GM21576 (cell line): ENCODE results near the gene RAET1G.
A peak's percentile ranks its signal among the peaks of the same experiment; 100 is the strongest.
"Not testable (repeated sequence)": the region's sequence is repeated elsewhere in the genome, so short reads cannot be mapped to it uniquely, and the experiment has no call there.

Source experiments
- ATAC-seq: cut with Tn5 transposase; IDR thresholded peaks from one replicate; pipeline ENCODE4 v1.9.1; 2021; ENCODE audit warnings: mild to moderate bottlenecking, moderate library complexity; ENCODE audit not compliant: unreplicated experiment

Gene RAET1G

DNA sequence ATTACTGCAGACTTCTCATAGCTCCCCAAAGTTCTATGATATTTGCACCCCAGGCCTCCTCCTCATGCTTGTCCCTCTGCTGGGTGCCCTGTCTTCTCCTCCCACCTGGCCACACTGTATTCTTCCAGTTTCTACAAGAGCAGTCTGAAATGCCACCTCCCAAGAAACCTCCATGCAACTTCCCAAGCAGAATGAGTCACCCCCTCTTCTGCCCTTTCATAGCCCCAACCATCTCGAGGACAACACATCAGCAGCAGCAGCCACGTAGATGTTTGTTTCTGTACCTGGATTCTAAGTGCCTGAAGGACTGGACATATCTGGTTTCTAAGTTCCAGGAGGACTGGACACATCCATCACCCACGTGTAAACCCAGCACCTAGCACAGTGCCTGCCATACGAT is 12.3 kb upstream of the RAET1G start:
- ATAC-seq, result no peak

DNA sequence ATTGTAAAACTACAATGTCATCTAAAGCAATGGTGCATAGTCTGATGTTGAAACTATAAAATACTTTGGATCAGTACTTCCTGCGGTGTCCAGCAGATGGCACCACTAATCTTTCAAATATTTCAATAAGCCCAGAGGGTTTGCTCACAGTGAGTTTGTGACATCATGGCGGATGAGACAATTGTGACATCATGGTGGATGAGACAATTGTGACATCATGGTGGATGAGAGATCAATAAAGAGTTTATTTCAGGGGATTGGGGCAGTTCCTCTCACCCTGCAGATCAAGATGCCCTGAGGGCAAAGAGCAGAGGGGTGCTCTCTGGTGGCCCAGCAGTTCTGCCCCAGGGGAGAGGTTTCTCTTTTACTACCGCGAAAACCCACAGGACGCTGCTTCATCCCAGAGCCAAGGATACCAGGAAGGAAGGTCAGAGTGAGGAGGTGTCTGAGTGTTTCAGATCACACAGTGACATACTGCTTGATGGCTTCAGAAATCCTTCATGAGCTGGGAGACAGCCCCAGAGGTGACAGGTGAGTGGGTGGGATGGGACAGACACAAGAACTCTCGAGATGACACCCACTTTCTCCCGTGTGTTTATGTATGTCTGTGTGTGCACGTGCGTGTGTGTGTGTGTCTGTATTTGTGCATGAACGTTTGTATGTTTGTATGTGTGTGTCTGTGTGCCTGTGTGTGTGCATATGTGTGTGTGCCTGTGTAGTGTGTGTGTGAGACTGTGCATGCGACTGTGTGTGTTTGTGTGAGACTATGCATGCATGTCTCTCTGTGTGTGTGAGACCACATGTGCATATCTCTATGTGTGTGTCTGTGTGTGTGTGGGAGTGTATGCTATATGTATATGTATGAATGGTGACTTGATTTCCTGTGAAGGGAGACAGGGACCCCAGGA is 11.6 kb upstream of the RAET1G start:
- no peak for ATAC-seq

DNA sequence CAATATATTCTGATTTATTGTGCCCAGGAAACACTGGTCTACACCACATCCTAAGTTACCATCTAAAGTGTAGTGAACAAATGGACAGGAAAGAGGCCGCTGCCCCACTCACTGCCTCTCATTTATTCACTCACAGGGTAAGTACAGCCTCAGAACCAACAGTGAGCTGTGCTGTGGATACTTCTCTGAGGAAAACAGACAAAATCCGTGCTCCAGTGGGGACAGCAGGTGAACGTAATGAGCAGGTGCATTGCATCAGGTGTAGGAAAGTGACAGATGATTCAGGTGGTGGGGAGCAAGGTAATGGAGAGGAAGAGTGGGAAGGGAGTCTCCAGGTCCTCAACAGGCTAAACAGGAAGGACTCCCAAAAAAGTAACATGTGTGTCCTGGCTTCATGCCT is 10.5 kb upstream of the RAET1G start:
- no peak for ATAC-seq

DNA sequence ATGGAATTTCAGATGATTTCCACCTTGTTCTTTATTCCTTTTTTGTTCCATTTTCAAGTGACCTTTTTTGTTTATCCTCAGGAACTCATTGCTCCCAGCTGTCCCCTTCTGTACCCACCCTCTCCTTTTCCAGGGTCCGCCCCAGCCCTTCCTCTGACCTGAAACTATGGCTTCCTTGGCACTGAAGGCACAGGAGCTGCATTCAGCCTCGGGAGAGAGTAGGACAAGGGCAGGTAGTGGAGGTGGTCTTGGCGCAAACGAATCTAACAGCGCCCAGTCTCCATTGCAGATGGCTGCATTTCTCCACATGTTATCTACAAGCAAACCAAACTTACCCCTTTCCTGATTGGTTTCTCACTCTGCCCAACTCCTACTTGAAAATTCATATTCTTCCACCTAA is 10.1 kb upstream of the RAET1G start:
- no peak for ATAC-seq

DNA sequence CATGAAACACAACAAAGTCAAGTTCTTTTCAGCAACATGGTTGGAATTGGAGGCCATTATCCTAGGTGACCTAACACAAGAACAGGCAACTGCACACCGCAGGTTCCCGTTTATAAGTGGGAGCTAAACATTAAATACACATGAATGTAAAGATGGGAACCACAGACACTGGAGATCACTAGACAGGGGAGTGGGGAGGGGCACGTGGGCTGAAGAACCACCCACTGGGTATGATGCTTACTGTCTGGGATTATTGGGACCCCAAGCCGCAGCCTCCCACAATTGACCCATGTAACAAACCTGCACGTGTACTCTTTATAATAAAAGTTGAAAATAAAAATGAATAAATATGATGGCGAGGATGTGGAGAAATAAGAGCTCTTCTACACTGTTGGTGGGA is 8.6 kb upstream of the RAET1G start:
- no peak for ATAC-seq

DNA sequence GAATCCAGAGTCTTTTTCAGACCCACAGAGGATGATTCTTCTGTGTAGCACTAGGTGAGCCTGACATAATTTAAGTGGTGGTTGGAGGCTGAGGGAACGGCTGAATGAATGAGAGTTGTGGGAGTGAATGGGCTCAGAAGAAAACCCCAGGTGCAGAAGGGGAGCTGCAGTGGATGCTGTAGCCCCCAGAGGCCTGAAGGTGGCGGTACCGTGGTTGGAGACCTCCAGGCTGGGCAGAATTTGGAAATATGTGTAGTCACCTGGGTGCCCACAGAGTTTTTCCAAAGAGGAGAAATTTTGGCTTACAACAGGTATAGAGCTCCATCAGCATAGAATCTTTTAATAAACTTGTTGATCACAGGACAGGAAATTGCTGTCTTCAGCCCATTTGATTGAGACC is 6.5 kb upstream of the RAET1G start:
- no peak for ATAC-seq

DNA sequence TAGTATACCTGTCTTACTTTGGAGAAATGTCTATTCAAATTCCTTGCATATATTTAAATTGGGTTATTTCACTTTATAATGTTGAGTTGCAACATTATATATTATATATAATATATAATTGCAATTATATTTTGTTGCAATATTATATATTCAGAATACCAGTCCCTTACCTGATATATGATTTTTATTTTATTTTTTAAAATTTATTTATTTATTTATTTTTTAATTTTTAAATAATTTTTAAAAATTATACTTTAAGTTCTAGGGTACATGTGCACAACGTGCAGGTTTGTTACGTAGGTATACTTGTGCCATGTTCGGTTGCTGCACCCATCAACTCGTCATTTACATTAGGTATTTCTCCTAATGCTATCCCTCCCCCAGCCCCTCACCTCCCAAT is 4.1 kb upstream of the RAET1G start:
- not testable (repeated sequence) for ATAC-seq

DNA sequence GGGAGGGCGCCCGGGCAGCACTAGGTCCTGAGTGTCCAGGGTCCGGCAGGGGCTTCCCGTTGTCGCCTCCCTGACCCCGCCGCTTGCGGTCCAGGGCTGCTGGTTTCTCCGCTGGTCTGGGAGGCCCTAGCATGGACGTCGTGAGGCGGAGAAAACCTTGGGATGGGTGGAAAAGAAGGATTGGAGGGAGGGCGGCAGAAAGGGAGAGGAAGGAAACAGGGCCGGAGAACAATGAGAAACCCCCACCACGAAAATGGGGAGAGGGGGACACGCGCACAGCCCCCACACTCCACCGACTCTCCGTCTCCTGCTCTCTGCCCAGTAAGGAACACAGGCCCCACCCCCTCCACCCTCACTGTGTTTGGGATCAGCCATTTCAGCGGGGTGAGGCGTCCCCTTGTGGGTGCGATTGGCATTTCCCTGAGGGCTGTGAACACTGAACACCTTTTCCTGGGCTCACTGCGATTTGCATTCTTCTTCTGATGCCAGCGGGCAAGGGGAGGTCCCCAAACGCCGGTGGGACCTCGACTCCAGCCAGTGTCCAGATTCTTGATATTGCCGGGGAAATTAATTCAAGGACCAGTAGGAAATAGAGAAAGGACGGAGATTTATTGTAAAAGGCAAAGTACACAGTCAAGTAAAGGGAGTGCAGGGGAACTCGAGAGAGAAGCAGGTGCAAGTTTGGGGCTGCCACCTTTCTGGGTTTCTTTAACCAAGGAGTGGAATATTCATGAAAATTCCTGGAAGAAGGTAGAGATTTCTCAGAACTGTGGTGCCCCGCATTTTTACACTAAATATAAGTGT is 3.3 kb upstream of the RAET1G start:
- ATAC-seq, result peak; percentile 62

DNA sequence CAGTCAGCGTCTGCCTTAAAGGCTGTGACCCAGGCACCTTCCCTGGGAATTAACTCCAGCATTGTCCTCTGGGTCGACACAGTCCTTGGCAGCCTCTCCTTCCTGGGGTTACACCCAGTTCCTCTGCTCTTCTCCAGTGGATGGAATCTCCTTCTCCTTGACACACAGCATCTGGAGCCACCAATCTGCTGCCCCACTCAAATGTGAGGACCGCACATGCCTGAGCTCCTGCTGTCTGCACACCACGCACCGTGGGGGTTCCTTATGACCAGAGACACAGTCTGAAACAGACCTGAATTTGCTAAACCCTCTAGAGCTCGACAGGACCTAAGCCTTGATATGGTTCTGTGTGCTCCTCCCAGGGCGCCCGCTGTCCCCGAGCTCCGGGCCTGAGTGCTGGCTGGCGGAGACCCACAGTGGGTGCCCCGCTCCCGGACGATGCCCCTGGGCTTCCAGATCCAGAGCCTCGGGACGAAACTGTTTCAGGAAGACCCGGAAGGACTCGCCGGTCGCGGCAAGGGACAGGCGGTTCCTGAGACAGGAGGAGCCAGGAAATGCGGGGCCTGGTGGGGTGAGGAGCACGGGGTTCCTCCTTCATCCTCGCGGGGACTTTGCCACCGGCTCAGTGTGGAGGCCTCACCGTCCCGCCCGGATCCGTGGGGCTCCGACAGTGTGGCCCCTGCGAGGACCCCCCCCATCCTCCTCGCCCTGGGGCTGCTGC is 2.5 kb upstream of the RAET1G start:
- ATAC-seq, result no peak

DNA sequence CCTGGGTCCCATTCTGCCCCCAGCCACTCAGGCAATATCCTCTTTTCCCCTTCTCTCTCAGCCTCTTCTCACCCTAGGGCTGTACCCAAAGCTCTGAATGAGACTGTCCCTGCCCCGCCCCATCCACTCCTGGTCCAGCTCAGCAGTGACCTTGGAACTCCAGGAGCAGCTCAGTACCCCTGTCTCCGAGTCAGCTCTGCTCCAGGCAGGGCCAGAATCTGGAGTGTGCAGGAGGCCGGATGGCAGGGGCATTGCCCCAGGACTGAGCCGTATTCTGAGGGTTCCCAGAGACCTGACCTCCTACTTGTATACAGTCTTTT is 2.0 kb upstream of the RAET1G start:
- no peak for ATAC-seq

DNA sequence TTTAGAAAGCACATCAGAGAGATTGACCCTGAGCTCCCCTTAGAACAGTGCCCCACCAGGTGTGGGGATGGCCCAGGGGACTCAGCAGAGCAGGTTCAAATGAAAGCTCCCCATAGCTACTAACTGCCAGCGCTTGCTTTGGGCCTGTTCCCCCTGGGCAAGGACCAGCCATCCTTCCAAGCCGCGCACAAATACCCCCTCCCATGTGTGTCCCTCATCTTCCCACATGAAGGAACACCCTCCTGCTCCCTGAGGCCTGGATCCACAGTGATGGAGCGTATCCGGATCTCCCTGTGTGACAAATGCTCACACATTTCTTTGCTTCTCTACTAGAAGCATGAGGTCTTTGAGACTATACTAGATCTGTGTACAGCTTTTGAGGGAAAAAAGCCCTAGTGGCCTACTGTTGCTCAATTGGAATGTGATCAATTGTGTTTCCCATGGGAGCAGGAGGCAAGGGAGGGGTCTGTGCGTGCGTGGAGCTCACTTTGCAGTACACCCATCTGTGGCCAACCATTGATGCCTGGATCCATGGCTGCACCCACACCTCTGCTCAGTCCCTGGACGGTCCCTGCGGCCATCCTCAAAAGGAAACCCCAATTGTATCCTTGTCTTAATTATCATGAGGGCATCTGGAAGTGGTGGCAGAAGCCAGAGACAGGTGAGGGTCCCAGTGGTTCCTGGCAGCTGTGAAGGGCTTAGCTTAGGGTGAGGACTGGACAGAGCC is 1.4 kb upstream of the RAET1G start:
- no peak for ATAC-seq

DNA sequence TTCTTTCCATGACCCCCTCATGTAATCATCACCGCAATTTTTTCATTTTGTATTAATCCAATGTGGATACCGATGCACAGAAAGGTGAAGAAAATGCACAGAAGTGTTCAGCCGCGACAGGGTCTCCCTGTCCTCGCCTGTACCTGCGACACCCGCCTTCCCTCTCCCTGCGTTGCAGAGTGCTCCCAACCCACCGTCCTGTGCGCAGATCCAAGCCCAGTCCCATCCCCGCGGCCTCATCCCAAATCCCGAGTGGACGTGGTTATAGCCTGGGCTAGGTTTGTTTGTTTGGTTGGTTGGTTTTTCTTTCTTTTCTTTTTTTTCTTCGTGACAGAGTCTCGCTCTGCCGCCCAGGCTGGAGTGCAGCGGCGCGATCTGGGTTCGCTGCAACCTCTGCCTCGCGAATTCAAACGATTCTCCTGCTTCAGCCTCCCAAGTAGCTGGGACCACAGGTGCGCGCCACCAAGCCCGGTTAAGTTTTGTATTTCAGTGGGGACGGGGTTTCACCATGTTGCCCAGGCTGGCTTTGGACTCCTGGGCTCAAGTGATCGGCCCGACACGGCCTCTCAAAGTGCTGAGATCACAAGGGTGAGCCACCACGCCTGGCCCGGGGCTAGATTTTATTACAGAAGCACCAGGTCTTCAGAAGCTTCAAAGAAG is 536 bp upstream of the RAET1G start:
- ATAC-seq, result no peak

DNA sequence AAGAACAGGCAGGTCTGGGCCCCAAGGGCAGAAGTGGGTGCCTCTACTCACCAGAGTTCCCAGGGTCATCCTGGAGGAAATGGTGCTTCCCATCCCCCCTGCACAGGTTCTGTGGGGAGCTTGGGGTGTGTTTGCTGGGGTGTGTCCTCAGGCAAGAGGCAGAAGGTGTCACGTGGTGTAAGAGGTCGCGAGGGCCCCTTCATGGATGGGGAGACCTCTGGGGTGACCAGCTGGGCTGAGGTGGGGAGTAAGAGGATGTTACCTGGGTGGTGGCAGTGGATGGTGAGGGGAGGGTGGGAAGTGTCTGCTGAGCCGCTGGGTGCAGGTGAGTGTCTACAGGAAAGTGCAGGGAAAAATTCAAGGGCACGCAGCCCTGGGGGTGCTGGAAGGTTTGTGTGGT is 830 bp downstream of the RAET1G start:
- ATAC-seq, result not testable (repeated sequence)

DNA sequence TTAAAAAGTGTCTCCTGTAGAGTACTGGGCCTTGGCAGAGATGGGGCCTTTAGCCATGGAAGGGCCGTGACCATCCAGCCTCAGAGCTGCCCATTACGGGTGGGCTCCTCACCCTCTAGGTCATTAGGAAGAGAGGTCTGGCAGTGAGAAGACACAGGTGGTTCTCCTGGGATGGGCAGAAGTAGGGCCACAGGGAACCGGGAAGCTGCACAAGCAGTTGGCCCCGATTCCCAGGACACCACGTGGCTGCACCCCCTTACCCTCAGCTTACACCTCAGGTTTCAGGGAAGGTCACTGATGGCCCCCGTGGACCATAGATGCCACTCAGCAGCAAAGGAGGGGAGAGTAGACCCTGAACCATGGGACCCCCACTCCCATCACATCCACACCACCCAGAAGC is 1.6 kb downstream of the RAET1G start:
- no peak for ATAC-seq

DNA sequence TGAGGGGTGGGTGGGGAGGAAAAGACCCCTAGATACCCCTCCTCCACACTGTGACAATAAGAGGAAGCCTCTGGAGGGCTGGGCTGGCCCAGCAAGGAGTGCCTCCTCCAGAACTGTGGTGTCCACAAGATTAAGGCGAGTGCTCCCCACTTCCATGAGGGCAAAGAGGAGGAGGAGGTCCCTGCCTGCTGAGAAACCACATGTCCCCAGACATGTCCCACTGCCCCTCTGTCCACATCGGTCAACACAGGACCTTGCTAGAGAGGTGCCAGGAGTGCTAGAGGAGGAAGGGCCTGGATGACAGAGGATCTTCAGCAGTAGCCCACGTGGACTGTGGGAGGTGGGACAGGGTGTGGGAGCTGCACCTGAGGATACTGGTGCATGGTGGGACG is 3.1 kb downstream of the RAET1G start:
- no peak for ATAC-seq

DNA sequence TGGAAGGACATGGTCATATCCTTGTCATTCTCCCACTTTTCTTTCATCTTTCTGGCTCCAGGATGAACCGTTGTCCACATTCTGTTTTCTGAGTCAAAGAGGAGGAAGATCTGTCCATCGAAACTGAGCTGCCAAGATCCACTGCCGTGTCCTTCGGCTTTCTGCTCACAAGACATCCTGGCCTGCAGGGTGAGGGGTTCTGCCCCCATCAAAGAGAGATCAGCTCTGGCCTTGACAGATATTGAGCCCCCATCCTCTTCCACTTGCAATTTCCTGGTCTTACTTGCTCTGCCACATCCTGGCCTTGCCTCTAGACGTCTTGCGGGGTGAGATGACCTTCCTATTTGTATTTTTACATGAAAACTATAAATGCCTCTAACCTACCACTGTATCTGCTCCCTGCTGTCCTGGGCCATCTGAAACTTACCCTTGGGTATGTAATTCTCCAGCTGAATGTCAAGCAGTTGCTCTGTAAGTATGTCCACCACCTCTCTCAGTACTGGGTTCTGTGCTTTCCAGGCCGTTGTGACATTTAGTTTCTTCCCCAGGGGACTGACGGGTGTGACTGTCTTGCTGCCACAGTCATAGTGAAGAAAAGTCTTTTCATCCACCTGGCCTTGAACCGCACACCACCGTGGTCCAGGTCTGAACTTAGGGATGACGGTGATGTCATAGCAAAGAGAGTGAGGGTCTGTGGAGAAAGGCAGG is 3.6 kb downstream of the RAET1G start:
- not testable (repeated sequence) for ATAC-seq

DNA sequence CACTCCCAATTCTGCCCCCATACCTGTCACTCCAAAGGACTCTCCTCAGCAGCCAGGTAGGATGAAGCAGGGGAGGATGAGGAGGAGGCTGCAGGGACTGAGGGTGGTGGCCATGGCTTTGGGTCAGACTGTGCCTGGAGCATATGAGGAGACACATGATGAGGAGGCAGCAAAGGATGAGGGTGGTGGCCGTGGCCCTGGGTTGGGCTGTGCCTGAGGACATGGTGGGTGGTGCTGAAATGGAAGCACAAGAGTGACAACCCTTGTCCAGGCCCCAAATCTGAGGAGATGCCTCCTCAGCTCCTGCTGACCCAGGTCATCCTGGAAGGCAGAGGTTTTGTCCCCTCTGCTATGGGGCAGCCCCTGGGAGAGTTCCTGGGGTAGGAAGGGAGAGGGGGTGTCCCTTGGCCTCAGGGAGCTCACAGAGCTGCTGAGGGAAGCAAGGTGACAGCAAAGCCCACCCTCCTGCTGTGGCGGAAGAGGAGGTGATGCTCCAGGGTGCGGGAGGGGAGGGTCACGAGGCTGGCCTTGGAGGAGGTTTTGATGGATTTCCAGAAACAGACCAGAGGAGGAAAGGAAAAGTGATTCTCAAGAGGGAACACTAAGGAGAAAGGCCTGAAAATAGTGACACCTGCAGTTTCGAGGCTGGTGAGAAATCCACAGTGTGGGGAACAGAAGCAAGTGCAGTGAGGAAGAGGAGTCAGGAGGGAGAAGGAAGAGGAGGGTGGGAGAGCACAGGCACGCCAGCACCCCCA is 4.6 kb downstream of the RAET1G start:
- ATAC-seq, result no peak

DNA sequence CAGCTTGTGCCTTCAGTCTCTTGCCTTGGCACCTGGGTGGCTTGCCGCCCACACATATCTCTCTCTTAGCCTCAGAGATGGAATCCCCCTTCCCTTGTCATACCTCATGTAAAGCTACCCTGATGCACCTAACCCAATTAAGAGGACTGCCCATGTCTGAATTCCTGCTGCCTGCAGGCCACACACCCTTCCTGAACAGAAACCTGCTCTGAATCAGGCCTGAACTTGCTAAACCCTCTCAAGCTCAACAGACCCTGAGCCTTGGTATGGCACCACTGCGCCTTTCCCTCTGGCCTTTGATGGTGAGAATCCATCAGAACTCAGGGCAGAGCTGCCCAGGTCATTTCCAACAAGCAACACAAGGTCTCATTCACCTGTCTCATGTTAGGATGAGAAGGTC is 5.2 kb downstream of the RAET1G start:
- ATAC-seq, result no peak
